Adipocyte (in vitro differentiated cells): ENCODE measurements around the gene TMBIM4.

Experiments
- DNase-seq: peaks from one replicate; pipeline ENCODE4 v3.0.0-alpha.2; 2015; ENCODE audit warnings: low read depth
- H3K27me3 ChIP-seq: replicated peaks from 2 replicates; pipeline ENCODE4 v1.7.0; 2013; ENCODE audit warnings: mild to moderate bottlenecking, low read length, moderate library complexity; ENCODE audit not compliant: control insufficient read depth, insufficient read depth
- H3K36me3 ChIP-seq: 2 replicates; pipeline ENCODE4 v1.7.0; 2013; ENCODE audit warnings: low read length, mild to moderate bottlenecking, moderate library complexity; ENCODE audit not compliant: control insufficient read depth, insufficient read depth, severe bottlenecking
- H3K4me1 ChIP-seq: 2 replicates; pipeline ENCODE4 v1.7.0; 2013; ENCODE audit warnings: mild to moderate bottlenecking, low read length, moderate library complexity; ENCODE audit not compliant: control insufficient read depth, insufficient read depth
- H3K4me3 ChIP-seq: 2 replicates; pipeline ENCODE4 v1.7.0; 2013; ENCODE audit warnings: mild to moderate bottlenecking, low read length, moderate library complexity
- H3K9ac ChIP-seq: 2 replicates; pipeline ENCODE4 v1.7.0; 2013; ENCODE audit warnings: mild to moderate bottlenecking, low read length, moderate library complexity
- H3K9me3 ChIP-seq: 2 replicates; pipeline ENCODE4 v1.7.0; 2013; ENCODE audit warnings: mild to moderate bottlenecking, low read length, moderate library complexity; ENCODE audit not compliant: control insufficient read depth

The TMBIM4 gene

DNA sequence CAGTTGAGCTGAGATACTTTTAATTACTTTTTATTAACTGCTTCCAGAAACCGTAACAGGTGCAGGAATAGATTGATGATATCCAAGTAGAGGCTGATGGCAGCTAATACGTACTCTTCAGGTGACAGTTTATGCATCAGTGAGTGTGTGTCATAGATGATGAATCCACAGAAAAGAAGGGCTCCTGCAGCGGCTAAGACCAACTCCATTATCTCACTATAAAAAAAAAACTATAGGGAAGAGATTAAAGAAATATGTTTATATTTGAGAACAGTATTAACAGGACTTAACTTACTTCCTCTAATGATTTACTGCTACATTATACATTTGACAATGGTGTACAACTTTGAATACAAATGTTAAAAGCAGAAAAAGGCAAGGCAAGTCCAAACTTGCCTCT is 31.9 kb downstream of the TMBIM4 start:
- no peak overlapping the region for H3K9ac ChIP-seq
- H3K9me3 ChIP-seq, result peaks cover 31% of the 10 kb centered on the region
- no peaks in the 10 kb centered on the region for H3K27me3 ChIP-seq
- peaks cover 70% of the 10 kb centered on the region for H3K36me3 ChIP-seq
- H3K4me1 ChIP-seq, result no peaks in the 10 kb centered on the region
- no peak for DNase-seq
- H3K4me3 ChIP-seq, result no peak overlapping the region

DNA sequence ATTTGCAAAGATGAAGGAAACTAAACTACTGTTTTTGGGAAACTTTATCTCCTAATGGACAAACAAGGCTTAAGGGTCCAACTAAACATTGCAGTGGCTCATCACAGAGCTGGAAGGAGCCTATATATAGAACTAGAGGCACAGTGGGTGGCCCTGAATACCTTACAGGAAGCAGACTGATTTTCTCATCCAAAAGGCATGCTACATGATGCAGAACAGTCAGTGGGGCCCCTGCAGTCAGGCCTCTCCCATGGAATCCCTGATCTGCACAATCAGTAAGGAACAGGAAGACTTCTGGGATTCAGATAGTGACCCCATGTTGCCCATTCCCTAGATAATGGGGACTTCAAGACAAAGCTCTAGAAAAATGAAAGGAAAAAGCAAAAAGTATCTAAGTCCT is 37.4 kb downstream of the TMBIM4 start:
- peaks cover 33% of the 10 kb centered on the region for H3K4me1 ChIP-seq

DNA sequence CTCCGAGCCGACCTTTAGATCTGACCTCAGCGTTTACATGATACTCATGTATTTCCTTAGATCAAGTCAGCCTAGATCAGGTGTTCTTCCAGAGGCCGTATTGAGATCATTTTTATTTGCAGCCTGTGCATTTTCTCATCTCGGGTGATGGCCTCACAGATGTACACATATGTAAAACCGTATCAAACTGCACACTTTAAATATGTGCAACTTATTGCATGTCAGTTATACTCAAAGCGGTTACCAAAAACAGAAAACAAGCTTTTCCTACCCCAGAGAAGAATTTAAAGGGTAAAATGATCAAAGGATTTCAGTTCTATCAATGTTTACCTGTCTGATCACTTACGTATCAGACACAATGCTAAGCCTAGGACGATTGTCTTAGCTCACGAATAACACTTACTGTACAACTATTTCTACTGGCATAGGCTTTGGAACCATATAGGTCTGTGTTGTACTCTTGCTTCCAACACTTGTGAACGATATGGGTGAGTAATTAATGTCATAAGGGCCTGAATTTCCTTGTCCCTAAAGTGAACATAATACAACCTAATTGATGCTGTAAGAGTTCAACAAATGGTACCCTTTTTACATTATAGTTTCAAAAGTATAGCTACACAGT is 38.6 kb downstream of the TMBIM4 start:
- peaks cover 38% of the 10 kb centered on the region for H3K4me1 ChIP-seq
- no peaks in the 10 kb centered on the region for H3K9me3 ChIP-seq
- DNase-seq, result no peak
- H3K9ac ChIP-seq, result peak overlapping the region; percentile 98
- peaks cover 26% of the 10 kb centered on the region for H3K36me3 ChIP-seq
- no peaks in the 10 kb centered on the region for H3K27me3 ChIP-seq
- peak overlapping the region; percentile 100 for H3K4me3 ChIP-seq

More for the DNA sequence above, 37.4 kb downstream of the TMBIM4 start:
- Histone ChIP-seq H3K4me3 (no peak overlapping the region), H3K9me3 (no peaks in the 10 kb centered on the region), H3K27me3 (no peaks in the 10 kb centered on the region), H3K36me3 (peaks cover 27% of the 10 kb centered on the region), H3K9ac (no peak overlapping the region)
- peak; percentile 56 for DNase-seq

DNA sequence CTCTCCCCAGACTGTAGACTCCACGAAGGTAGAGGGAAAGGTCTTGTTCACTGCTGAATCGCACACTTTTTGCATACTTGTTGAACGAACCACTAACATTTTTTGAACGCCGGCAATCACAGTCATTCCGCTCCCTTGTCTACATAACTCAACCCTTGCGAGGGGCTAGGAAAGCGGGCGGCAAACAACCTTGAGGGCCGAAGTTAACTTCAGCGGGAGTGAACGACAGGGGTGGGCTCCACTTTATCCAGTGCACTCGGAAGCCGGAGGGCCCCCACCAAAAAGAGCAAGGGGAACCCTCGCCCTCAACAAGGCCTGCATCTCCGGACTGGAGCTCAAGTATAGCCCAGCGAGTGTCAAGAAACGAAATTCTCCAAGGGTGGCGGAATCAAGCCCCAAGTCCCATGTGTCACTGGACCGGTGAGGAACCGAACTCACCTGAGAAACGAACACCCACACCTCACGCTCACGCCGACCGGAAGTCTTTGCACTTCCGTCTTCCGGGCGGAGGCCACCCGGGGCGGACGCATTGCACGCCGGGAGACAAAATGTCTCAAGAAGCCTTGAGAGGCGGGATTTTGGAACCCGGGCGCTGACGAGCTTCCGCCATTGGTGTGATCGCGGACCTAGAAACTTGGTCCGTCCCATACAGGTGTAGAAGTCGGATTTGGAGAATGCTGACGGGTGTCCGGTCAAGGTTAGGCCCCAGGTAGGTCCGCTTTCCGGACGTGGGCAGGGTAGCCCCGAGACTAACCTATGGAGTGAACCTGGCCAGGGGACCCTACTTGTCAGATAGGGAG is 39.3 kb downstream of the TMBIM4 start, which contains the start of gene LLPH:
LLPH (minus strand) TSS at position 484 of the 800 bp plus-strand sequence. CDS start 1,644 bp downstream, outside the sequence.
- peaks cover 26% of the 10 kb centered on the region for H3K36me3 ChIP-seq
- peak within 1 kb of the TSS; percentile 98 for H3K9ac ChIP-seq
- peak within 1 kb of the TSS; percentile 100 for H3K4me3 ChIP-seq
- H3K4me1 ChIP-seq, result peaks cover 38% of the 10 kb centered on the region
- H3K27me3 ChIP-seq, result no peaks in the 10 kb centered on the region
- peak; percentile 95 for DNase-seq
- no peaks in the 10 kb centered on the region for H3K9me3 ChIP-seq

DNA sequence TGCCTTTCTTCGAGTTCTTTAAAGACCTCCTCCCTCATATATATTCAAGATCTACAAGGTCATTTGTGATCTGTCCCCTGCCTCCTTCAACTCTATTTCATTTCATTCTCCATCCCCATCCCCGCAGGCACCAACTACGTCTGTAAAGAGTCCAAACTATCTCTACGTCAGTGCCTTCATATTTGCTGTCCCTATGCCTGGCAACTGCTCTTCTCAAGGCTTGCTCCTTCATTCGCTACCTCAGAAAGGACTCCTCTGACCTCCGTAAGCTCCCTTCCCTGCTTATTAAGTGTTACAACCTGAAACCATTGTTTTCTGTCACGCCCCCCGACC is 39.9 kb downstream of the TMBIM4 start:
- Histone ChIP-seq H3K9me3 (no peaks in the 10 kb centered on the region), H3K4me1 (peaks cover 38% of the 10 kb centered on the region), H3K27me3 (no peaks in the 10 kb centered on the region), H3K36me3 (peaks cover 31% of the 10 kb centered on the region), H3K4me3 (peak overlapping the region; percentile 100), H3K9ac (peak overlapping the region; percentile 98)
- peak; percentile 42 for DNase-seq

DNA sequence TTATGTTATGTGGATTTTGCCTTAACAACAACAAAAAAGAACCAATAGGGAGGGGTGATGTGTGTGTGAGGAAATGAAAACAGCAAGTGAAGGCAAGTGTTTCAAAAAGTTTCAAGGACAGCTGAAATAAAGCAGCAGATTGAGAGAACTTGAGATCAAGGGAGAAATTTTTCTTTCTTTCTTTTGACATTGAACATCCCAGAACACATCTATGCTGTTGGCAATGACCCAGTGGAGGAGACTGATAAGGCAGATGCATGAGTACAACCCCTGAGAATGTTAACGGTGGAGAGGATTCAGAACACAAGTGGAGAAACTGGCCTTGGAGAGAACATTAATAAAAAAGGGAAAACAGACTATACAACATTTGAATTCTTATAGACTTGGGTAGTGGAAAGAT is 42.1 kb downstream of the TMBIM4 start:
- H3K36me3 ChIP-seq, result peaks cover 54% of the 10 kb centered on the region

DNA sequence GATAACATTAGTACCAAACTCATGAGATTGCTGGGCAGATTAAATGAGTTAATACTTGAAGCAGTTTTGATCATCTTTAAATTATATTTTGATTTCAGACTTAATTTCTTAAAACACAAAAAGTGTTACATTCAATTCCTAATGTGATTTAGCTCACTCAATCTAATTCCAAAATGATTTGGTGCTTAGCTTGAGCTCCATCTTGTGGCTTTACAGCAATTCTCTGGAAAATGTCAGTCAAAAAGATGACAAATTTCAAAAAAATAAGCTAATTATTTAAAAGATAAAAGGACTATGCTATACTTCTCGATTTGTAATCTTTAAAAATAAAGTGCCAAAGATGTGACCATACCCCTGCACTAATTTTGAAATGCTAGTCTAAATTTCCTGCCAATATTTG is 49.3 kb downstream of the TMBIM4 start:
- peaks cover 17% of the 10 kb centered on the region for H3K4me1 ChIP-seq
- DNase-seq, result no peak
- no peak overlapping the region for H3K4me3 ChIP-seq
- no peaks in the 10 kb centered on the region for H3K9me3 ChIP-seq
- no peaks in the 10 kb centered on the region for H3K27me3 ChIP-seq
- no peak overlapping the region for H3K9ac ChIP-seq
- H3K36me3 ChIP-seq, result peaks cover 40% of the 10 kb centered on the region

More for the DNA sequence above, 42.1 kb downstream of the TMBIM4 start:
- peak; percentile 29 for DNase-seq
- peaks cover 37% of the 10 kb centered on the region for H3K4me1 ChIP-seq
- no peaks in the 10 kb centered on the region for H3K9me3 ChIP-seq
- H3K9ac ChIP-seq, result no peak overlapping the region
- H3K4me3 ChIP-seq, result no peak overlapping the region
- H3K27me3 ChIP-seq, result no peaks in the 10 kb centered on the region

DNA sequence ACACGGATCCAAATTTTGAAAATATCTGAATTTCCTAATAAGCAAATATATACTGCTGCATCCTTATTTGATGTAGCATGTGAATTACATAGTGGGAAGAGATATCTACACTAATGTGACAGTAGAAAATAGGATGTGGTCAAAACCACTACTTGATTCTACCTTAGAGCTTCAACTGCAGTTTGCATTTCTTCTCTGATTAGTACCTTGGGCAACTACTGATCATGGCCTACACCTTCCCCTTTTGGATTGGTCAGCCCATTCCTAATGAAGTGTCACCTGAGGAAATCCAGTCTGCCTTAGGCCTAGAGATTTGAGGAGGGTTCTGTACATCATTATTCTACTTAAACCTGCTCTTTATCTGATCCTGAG is 49.9 kb downstream of the TMBIM4 start:
- Histone ChIP-seq H3K27me3 (no peaks in the 10 kb centered on the region), H3K4me3 (no peak overlapping the region), H3K36me3 (peaks cover 34% of the 10 kb centered on the region), H3K4me1 (peaks cover 17% of the 10 kb centered on the region), H3K9me3 (no peaks in the 10 kb centered on the region), H3K9ac (no peak overlapping the region)
- no peak for DNase-seq

DNA sequence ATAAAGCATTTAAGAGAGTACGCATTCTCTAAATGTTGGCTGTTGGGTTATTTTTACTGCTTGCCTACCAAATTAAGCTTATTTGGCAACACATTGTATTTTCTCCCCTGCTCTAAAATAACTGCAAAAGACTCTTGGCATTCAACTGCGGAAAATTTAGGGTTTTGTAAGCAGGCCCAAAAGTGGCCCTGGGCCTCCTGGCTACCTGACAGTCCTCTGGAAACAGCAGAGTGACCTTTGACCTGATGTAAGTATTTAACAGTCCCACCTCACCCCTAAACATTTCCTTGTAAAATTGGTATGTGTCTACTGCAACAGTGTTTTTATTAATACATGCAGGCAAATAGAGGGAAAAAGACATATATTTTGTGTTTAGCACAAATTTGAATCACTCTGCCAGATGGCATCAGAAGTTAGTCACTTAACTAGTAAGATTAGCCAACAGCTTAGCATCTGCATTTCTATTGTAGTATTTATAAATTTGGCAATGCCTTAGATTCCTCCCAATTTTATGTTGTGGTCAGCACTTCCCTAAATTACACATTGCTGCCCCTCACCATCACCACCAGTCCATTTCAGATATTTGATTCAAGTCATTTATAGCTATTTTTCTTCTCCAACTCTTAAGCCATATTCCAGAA is 50.4 kb downstream of the TMBIM4 start:
- H3K4me1 ChIP-seq, result peaks cover 17% of the 10 kb centered on the region
- H3K9ac ChIP-seq, result no peak overlapping the region
- no peak for DNase-seq
- H3K9me3 ChIP-seq, result no peaks in the 10 kb centered on the region
- no peak overlapping the region for H3K4me3 ChIP-seq
- peaks cover 29% of the 10 kb centered on the region for H3K36me3 ChIP-seq
- no peaks in the 10 kb centered on the region for H3K27me3 ChIP-seq

DNA sequence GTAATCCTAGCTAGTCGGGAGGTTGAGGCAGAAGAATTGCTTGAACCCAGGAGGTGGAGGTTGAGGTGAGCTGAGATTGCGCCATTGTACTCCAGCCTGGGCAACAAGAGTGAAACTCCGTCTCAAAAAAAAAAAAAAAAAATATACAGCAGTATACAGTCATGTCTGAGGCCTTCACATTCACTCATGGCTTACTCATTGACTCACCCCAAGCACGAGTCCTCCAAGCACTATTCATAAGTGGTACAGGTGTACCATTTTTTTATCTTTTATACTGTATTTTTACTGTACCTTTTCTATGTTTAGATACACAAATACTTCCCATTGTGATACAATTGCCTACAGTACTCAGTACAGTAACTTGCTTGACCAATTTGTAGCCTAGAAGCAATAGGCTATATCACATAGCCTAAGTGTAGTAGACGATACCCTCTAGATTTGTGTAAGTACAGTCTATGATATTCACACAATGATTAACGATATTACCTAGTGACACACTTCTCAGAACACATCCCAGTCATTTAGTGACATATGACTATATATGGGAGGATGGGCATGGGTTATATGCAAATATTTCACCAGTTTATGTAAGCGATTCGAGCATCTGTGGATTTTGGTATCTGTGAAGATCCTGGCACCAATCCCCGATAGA is 51.4 kb downstream of the TMBIM4 start:
- Histone ChIP-seq H3K4me3 (no peak overlapping the region), H3K4me1 (peaks cover 17% of the 10 kb centered on the region), H3K9me3 (no peaks in the 10 kb centered on the region), H3K36me3 (peaks cover 19% of the 10 kb centered on the region), H3K9ac (no peak overlapping the region), H3K27me3 (no peaks in the 10 kb centered on the region)
- DNase-seq, result no peak

DNA sequence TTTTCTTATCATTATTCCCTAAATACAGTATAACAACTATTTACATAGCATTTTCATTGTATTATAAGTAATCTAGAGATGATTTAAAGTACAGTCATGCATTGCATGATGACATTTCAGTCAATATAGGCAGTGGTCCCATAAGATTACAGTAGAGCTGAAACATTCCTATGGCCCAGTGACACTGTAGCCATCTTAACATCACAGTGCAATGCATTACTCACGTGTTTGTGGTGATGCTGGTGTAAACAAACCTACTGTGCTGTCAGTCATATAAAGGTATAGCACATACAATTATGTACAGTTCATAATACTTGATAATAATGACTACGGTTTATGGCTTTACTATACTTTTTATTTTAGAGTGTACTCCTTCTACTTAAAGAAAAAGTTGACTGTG is 52.6 kb downstream of the TMBIM4 start:
- no peaks in the 10 kb centered on the region for H3K9me3 ChIP-seq
- no peak overlapping the region for H3K4me3 ChIP-seq
- no peak overlapping the region for H3K9ac ChIP-seq
- no peaks in the 10 kb centered on the region for H3K27me3 ChIP-seq
- peaks cover 17% of the 10 kb centered on the region for H3K4me1 ChIP-seq
- H3K36me3 ChIP-seq, result peaks cover 7% of the 10 kb centered on the region
- DNase-seq, result no peak
